GM15510 (cell line): ENCODE measurements around the gene NRP2.

ENCODE experiments used
- POLR2A ChIP-seq: IDR thresholded peaks from 3 replicates; pipeline ENCODE4 v1.6.1; 2011; ENCODE audit warnings: borderline replicate concordance; ENCODE audit not compliant: insufficient read length; ENCODE audit errors: extremely low read depth

NRP2 gene

GRCh38 chr2:205773989-205774388 lies 91.7 kb downstream of the NRP2 start:
- TF ChIP-seq POLR2A, result no peak

GRCh38 chr2:205775097-205775877 lies 93.0 kb downstream of the NRP2 start:
- TF ChIP-seq POLR2A, result no peak

GRCh38 chr2:205776139-205776538 lies 93.8 kb downstream of the NRP2 start:
- TF ChIP-seq POLR2A, result no peak

GRCh38 chr2:205776720-205777119 lies 94.4 kb downstream of the NRP2 start:
- TF ChIP-seq POLR2A, result no peak

GRCh38 chr2:205778356-205778755 lies 96.1 kb downstream of the NRP2 start:
- no peak for TF ChIP-seq POLR2A

GRCh38 chr2:205780645-205781044 lies 98.3 kb downstream of the NRP2 start:
- no peak for TF ChIP-seq POLR2A

- TF ChIP-seq POLR2A, result no peak
Observed at GRCh38 chr2:205781244-205781931, 99.1 kb downstream of the NRP2 start.

- TF ChIP-seq POLR2A, result no peak
Observed at GRCh38 chr2:205782941-205783340, 100.6 kb downstream of the NRP2 start.

- TF ChIP-seq POLR2A, result no peak
Observed at GRCh38 chr2:205783872-205784499, 101.7 kb downstream of the NRP2 start.

GRCh38 chr2:205785507-205786260 lies 103.4 kb downstream of the NRP2 start:
- TF ChIP-seq POLR2A, result no peak

GRCh38 chr2:205786976-205787375 lies 104.7 kb downstream of the NRP2 start:
- TF ChIP-seq POLR2A, result no peak

- no peak for TF ChIP-seq POLR2A
Observed at GRCh38 chr2:205787761-205788160, 105.5 kb downstream of the NRP2 start.

GRCh38 chr2:205789906-205790305 lies 107.6 kb downstream of the NRP2 start:
- no peak for TF ChIP-seq POLR2A

GRCh38 chr2:205792908-205793307 lies 110.6 kb downstream of the NRP2 start:
- no peak for TF ChIP-seq POLR2A

- TF ChIP-seq POLR2A, result no peak
Observed at GRCh38 chr2:205796805-205797313, 114.6 kb downstream of the NRP2 start.
